ENCODE data around the gene EMSY. TPM values are rescaled to one million over a fixed set of nuclear protein-coding genes. Genes with fewer than 3 reads are reported as not detected.

EMSY gene
- polyA plus RNA-seq, 1 experiment = 19.1 TPM

DNA sequence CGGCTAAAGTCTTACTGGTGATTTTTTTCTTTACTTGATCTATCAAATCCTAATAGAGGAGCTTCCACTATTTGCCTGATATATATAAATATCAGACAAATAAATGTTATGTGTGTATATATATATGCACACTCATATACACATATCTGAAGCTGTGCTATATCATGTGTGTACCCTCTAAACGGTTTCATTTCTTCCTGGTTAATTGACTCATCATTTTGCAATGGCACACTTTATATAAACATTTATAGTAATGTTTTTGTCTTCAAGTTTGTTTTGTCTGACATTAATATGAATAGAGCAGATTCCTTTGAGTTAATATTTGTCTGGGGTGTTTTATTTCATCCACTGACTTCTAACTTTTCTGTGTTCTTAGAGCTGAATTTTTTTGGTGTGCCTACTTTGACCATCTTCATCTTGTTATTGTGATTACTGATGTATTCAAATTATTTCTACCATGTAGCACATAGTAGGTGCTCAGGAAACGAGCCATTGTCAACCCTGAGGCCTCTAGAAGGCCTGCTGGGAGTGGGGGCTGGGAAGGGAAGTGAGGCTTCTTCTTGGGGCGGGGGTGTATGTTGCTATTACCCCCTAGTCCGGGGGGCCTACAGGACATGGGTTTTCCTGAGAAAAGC, 143.1 kb downstream of the EMSY start:
- H3K4me3 ChIP-seq (ENCODE audit: low read depth, low read length) = no peak overlapping the region
- POLR2A ChIA-PET = no interaction called here
- H3K27me3 ChIP-seq (ENCODE audit: control insufficient read depth, insufficient read depth, low read length) = no peaks in the 10 kb centered on the region; the same call in 1 of the 2 replicates
- CTCF ChIA-PET = interaction anchor here (0.8 to 1.6 kb wide), 4 partner anchors 11 to 92 kb away, joined by 3 to 6 read pairs (median 4); no protein-coding TSS in a partner anchor
- H3K36me3 ChIP-seq (ENCODE audit: control insufficient read depth, insufficient read depth, low read length) = no peaks in the 10 kb centered on the region
- TF ChIP-seq, protein P1, sequence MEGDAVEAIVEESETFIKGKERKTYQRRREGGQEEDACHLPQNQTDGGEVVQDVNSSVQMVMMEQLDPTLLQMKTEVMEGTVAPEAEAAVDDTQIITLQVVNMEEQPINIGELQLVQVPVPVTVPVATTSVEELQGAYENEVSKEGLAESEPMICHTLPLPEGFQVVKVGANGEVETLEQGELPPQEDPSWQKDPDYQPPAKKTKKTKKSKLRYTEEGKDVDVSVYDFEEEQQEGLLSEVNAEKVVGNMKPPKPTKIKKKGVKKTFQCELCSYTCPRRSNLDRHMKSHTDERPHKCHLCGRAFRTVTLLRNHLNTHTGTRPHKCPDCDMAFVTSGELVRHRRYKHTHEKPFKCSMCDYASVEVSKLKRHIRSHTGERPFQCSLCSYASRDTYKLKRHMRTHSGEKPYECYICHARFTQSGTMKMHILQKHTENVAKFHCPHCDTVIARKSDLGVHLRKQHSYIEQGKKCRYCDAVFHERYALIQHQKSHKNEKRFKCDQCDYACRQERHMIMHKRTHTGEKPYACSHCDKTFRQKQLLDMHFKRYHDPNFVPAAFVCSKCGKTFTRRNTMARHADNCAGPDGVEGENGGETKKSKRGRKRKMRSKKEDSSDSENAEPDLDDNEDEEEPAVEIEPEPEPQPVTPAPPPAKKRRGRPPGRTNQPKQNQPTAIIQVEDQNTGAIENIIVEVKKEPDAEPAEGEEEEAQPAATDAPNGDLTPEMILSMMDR (IDR thresholded peaks at IDR 0.05; ENCODE audit: insufficient read depth, low read depth, low read length) = no peak
- no peak for DNase-seq (ENCODE audit: low read depth)

DNA sequence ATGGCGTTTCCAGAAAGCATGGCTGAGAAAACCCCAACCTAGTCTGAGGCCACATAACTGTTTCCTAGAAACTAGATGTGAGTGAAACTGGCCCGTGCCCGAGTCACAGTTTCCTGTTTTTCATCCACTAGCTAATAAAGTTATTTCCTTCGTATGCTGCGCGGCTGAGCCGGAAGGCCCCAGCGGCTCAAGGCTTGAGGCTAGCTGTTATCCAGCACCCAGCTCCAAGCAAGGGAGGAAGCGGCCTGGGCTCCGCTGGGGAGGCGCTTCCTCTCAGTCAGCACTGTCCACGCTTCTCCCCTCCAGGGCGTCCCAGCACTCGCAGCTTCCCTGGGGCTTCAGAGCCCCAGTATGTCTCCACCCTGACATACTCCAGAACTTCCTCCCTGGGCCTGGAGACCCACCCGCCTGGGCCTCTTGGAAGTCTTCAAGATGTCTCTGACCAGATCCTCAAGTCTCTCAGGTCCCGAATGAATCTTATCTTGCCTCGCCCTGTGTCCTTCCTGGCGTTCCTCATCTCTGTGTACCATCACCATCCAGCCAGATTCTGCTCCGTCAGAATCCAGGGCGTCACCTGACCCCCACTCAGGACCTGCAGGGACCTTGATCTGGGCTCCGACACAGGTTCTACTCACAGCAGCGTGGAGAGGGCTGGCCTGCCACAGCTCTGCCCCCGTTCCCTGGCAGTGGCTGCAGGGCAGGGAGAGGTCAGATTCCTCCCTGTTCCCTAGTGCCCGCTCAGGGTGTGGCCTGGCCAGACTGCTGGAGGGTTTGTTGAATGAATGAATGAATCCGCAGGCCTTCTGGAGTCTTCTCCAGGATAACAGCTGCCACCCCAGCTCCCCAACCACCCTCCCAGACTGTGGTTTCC, 143.9 kb downstream of the EMSY start:
- no peaks in the 10 kb centered on the region; the same call in 1 of the 2 replicates for H3K27me3 ChIP-seq (ENCODE audit: control insufficient read depth, insufficient read depth, low read length)
- no peak overlapping the region for H3K4me3 ChIP-seq (ENCODE audit: low read depth, low read length)
- no peaks in the 10 kb centered on the region for H3K36me3 ChIP-seq (ENCODE audit: control insufficient read depth, insufficient read depth, low read length)
- ChIA-PET POLR2A (no interaction called here), CTCF (interaction anchor here (0.8 to 1.6 kb wide), 4 partner anchors 10 to 91 kb away, joined by 3 to 6 read pairs (median 4); no protein-coding TSS in a partner anchor)
- no peak for DNase-seq (ENCODE audit: low read depth)
- TF ChIP-seq, protein P1 (IDR thresholded peaks at IDR 0.05; ENCODE audit: insufficient read depth, low read depth, low read length) = no peak

- POLR2A ChIA-PET = no interaction called here
- no peak for DNase-seq (ENCODE audit: low read depth)
- TF ChIP-seq, protein P1 (IDR thresholded peaks at IDR 0.05; ENCODE audit: insufficient read depth, low read depth, low read length) = no peak
- CTCF ChIA-PET = interaction anchor here (1.6 kb wide), 1 partner anchor 10 kb away, joined by 5 read pairs; no protein-coding TSS in a partner anchor
- Histone ChIP-seq H3K4me3 (ENCODE audit: low read depth, low read length) (no peak overlapping the region), H3K36me3 (ENCODE audit: control insufficient read depth, insufficient read depth, low read length) (no peaks in the 10 kb centered on the region), H3K27me3 (ENCODE audit: control insufficient read depth, insufficient read depth, low read length) (no peaks in the 10 kb centered on the region; the same call in 1 of the 2 replicates)
Measured at GRCh38 chr11:76589477-76589876, 144.7 kb downstream of the EMSY start.

DNA sequence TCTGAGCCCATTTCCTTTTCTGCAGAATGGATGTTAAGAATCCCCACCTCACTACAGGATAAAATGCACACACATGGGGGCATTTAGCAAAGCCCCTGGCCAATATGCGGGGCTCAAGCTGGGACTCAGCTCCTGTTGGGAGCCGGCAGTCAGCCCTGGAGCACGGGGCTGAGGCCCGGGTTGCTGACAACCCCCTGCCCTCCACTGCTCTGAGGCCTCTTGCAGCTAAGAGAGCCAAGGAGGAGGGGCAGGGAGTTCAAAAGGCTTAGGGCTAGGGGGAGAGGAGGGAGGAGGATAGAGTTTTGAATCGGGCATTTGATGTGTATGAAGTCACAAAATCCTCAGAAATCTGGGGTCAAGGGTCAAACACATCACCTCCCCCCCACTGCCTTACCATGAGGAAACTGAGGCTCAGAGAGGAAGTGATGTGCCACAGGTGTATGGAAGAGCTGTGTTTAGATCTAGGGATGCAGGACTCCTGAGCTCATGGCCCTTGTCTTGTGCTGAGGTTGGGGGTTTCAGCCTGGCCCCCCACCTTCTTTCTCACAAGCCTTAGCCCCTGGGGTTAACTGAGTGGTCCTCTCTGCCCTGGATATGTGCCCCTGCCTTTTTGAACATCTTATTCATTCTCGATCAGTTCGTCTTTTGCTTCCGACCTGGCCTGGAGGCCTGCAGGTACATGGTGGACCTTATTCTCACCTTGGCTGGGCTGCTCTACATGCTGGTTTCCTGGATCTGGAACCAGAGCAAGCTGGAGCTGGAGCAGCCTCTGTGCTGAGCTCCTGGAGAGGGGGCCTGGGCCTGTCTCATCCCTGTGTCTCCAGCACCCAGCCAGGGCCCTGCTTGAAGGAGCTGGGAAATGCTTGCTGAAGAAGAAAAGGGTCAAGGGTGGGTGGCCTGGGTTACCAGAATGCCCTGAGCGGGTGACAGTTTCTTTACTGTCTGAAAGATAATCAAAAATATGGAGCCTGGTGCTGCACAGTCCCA, 145.4 kb downstream of the EMSY start:
- Histone ChIP-seq H3K27me3 (ENCODE audit: control insufficient read depth, insufficient read depth, low read length) (no peaks in the 10 kb centered on the region; the same call in 1 of the 2 replicates), H3K4me3 (ENCODE audit: low read depth, low read length) (no peak overlapping the region), H3K36me3 (ENCODE audit: control insufficient read depth, insufficient read depth, low read length) (no peaks in the 10 kb centered on the region)
- DNase-seq (ENCODE audit: low read depth) = no peak
- ChIA-PET CTCF (interaction anchor here (0.8 kb wide), 1 partner anchor 8 kb away, joined by 6 read pairs; no protein-coding TSS in a partner anchor), POLR2A (no interaction called here)
- TF ChIP-seq, protein P1 (IDR thresholded peaks at IDR 0.05; ENCODE audit: insufficient read depth, low read depth, low read length) = no peak

Measured in BJ (cell line).